Mesendoderm (in vitro differentiated cells): ENCODE data around the gene DAAM1.

Source experiments
- DNase-seq: peaks from one replicate; pipeline ENCODE4 v3.0.0; 2013
- H2AK5ac ChIP-seq: 2 replicates; pipeline ENCODE4 v1.6.1; 2013; ENCODE audit warnings: low read length, inconsistent platforms
- H2BK120ac ChIP-seq: 2 replicates; pipeline ENCODE4 v1.6.1; 2013; ENCODE audit warnings: low read depth, mild to moderate bottlenecking, low read length, moderate library complexity, mixed read lengths
- H2BK15ac ChIP-seq: replicated peaks from 2 replicates; pipeline ENCODE4 v1.6.1; 2013; ENCODE audit warnings: low read depth, mild to moderate bottlenecking, moderate library complexity
- H2BK5ac ChIP-seq: 2 replicates; pipeline ENCODE4 v1.6.1; 2013; ENCODE audit warnings: low read length, inconsistent platforms
- H3K18ac ChIP-seq: 2 replicates; pipeline ENCODE4 v1.6.1; 2013; ENCODE audit warnings: mild to moderate bottlenecking, low read length, mixed read lengths
- H3K23ac ChIP-seq: one replicate; pipeline ENCODE4 v1.6.1; 2013; ENCODE audit warnings: low read length
- H3K27ac ChIP-seq: 2 replicates; pipeline ENCODE4 v1.5.1; 2013; ENCODE audit warnings: low read depth, mild to moderate bottlenecking, inconsistent platforms, low read length, moderate library complexity
- H3K27me3 ChIP-seq: 2 replicates; pipeline ENCODE4 v1.6.1; 2013; ENCODE audit warnings: low read length, control low read depth, mild to moderate bottlenecking, inconsistent platforms; ENCODE audit not compliant: insufficient read depth, poor library complexity
- H3K36me3 ChIP-seq: 2 replicates; pipeline ENCODE4 v1.6.1; 2013; ENCODE audit warnings: low read length, inconsistent platforms; ENCODE audit not compliant: control insufficient read depth, insufficient read depth
- H3K4ac ChIP-seq: one replicate; pipeline ENCODE4 v1.6.1; 2013; ENCODE audit warnings: low read depth, mild to moderate bottlenecking, low read length, moderate library complexity
- H3K4me1 ChIP-seq: 2 replicates; pipeline ENCODE4 v1.6.1; 2013; ENCODE audit warnings: low read depth, low read length, inconsistent platforms; ENCODE audit not compliant: control insufficient read depth
- H3K4me2 ChIP-seq: 2 replicates; pipeline ENCODE4 v1.6.1; 2013; ENCODE audit warnings: low read length
- H3K4me3 ChIP-seq: 2 replicates; pipeline ENCODE4 v1.5.1; 2013; ENCODE audit warnings: mild to moderate bottlenecking, low read length
- H3K56ac ChIP-seq: one replicate; pipeline ENCODE4 v1.6.1; 2013; ENCODE audit warnings: low read length
- H3K79me1 ChIP-seq: 2 replicates; pipeline ENCODE4 v1.6.1; 2013; ENCODE audit warnings: low read length, inconsistent platforms
- H3K79me2 ChIP-seq: 2 replicates; pipeline ENCODE4 v1.6.1; 2013; ENCODE audit warnings: mild to moderate bottlenecking, low read length; ENCODE audit not compliant: control insufficient read depth, insufficient read depth
- H3K9ac ChIP-seq: 2 replicates; pipeline ENCODE4 v1.6.1; 2013; ENCODE audit warnings: low read length, inconsistent platforms
- H4K5ac ChIP-seq: one replicate; pipeline ENCODE4 v1.6.1; 2013; ENCODE audit warnings: low read length
- H4K8ac ChIP-seq: one replicate; pipeline ENCODE4 v1.6.1; 2013; ENCODE audit warnings: low read depth, mild to moderate bottlenecking, control low read depth, low read length, moderate library complexity
- WGBS: extraction: QIAGEN DNeasy Blood & Tissue Kit; methylation state at CpG from one replicate; pipeline ENCODE4 v1.1.7; 2013; ENCODE audit warnings: low lambda C conversion rate, missing lambda C conversion rate; ENCODE audit not compliant: insufficient coverage; ENCODE audit errors: extremely low coverage; 5-methylcytosine and 5-hydroxymethylcytosine counted together

DAAM1 gene

GRCh38 chr14:59197695-59198262 lies 9.3 kb downstream of the DAAM1 start:
- Histone ChIP-seq H3K27ac (no peak overlapping the region), H2BK15ac (no peak overlapping the region), H3K9ac (no peak overlapping the region), H3K36me3 (no peaks in the 10 kb centered on the region), H3K4me2 (no peak overlapping the region), H2AK5ac (no peak overlapping the region), H3K79me1 (peaks cover 17% of the 10 kb centered on the region), H3K23ac (no peak overlapping the region), H3K56ac (no peak overlapping the region), H3K4me3 (no peak overlapping the region), H4K8ac (no peak overlapping the region), H3K27me3 (no peaks in the 10 kb centered on the region), H3K4me1 (peaks cover 2% of the 10 kb centered on the region), H2BK120ac (no peak overlapping the region), H3K79me2 (peaks cover 7% of the 10 kb centered on the region), H2BK5ac (no peak overlapping the region), H3K4ac (no peak overlapping the region), H4K5ac (no peak overlapping the region), H3K18ac (no peak overlapping the region)
- DNase-seq: peak; percentile 44
- no CpG with 5 or more reads among the region's 5 CpGs for WGBS

GRCh38 chr14:59199205-59199604 lies 10.7 kb downstream of the DAAM1 start:
- no peak overlapping the region for H3K4me2 ChIP-seq
- no peak overlapping the region for H3K4ac ChIP-seq
- peaks cover 14% of the 10 kb centered on the region for H3K79me1 ChIP-seq
- no peak overlapping the region for H3K56ac ChIP-seq
- no peaks in the 10 kb centered on the region for H3K79me2 ChIP-seq
- no peak overlapping the region for H2AK5ac ChIP-seq
- no peak overlapping the region for H2BK120ac ChIP-seq
- peaks cover 2% of the 10 kb centered on the region for H3K4me1 ChIP-seq
- H3K27ac ChIP-seq: no peak overlapping the region
- no peaks in the 10 kb centered on the region for H3K27me3 ChIP-seq
- DNase-seq: no peak
- H3K36me3 ChIP-seq: no peaks in the 10 kb centered on the region
- no peak overlapping the region for H4K5ac ChIP-seq
- no peak overlapping the region for H3K23ac ChIP-seq
- H2BK15ac ChIP-seq: no peak overlapping the region
- no peak overlapping the region for H4K8ac ChIP-seq
- no peak overlapping the region for H3K18ac ChIP-seq
- H3K9ac ChIP-seq: no peak overlapping the region
- no peak overlapping the region for H3K4me3 ChIP-seq
- WGBS: no CpG with 5 or more reads among the region's 5 CpGs
- H2BK5ac ChIP-seq: no peak overlapping the region

GRCh38 chr14:59199614-59200013 lies 11.1 kb downstream of the DAAM1 start:
- H4K8ac ChIP-seq: no peak overlapping the region
- H4K5ac ChIP-seq: no peak overlapping the region
- no CpG with 5 or more reads among the region's 1 CpG for WGBS
- H3K4me1 ChIP-seq: peaks cover 2% of the 10 kb centered on the region
- H2BK15ac ChIP-seq: no peak overlapping the region
- H3K27me3 ChIP-seq: no peaks in the 10 kb centered on the region
- no peak overlapping the region for H3K56ac ChIP-seq
- H2AK5ac ChIP-seq: no peak overlapping the region
- no peak overlapping the region for H2BK120ac ChIP-seq
- no peak overlapping the region for H3K4me3 ChIP-seq
- no peaks in the 10 kb centered on the region for H3K36me3 ChIP-seq
- H3K79me2 ChIP-seq: no peaks in the 10 kb centered on the region
- no peak overlapping the region for H3K4ac ChIP-seq
- H3K9ac ChIP-seq: no peak overlapping the region
- H3K4me2 ChIP-seq: no peak overlapping the region
- H3K23ac ChIP-seq: no peak overlapping the region
- H3K79me1 ChIP-seq: peaks cover 16% of the 10 kb centered on the region
- H2BK5ac ChIP-seq: no peak overlapping the region
- no peak overlapping the region for H3K18ac ChIP-seq
- H3K27ac ChIP-seq: no peak overlapping the region
- DNase-seq: no peak

- no peaks in the 10 kb centered on the region for H3K36me3 ChIP-seq
- no peak overlapping the region for H3K18ac ChIP-seq
- H4K8ac ChIP-seq: no peak overlapping the region
- no peak overlapping the region for H3K4me2 ChIP-seq
- no peaks in the 10 kb centered on the region for H3K27me3 ChIP-seq
- H3K4me1 ChIP-seq: peaks cover 2% of the 10 kb centered on the region
- no peak overlapping the region for H3K4me3 ChIP-seq
- H3K4ac ChIP-seq: no peak overlapping the region
- H3K23ac ChIP-seq: no peak overlapping the region
- H3K79me2 ChIP-seq: no peaks in the 10 kb centered on the region
- no peak for DNase-seq
- H3K9ac ChIP-seq: no peak overlapping the region
- no peak overlapping the region for H2BK15ac ChIP-seq
- no peak overlapping the region for H3K56ac ChIP-seq
- no peak overlapping the region for H2BK120ac ChIP-seq
- no peak overlapping the region for H4K5ac ChIP-seq
- no peak overlapping the region for H3K27ac ChIP-seq
- H3K79me1 ChIP-seq: peaks cover 16% of the 10 kb centered on the region
- H2AK5ac ChIP-seq: no peak overlapping the region
- no peak overlapping the region for H2BK5ac ChIP-seq
These were observed 11.7 kb downstream of the DAAM1 start for GRCh38 chr14:59200195-59200594.

- Histone ChIP-seq H3K9ac (no peak overlapping the region), H3K79me2 (no peaks in the 10 kb centered on the region), H2BK120ac (no peak overlapping the region), H4K5ac (no peak overlapping the region), H2AK5ac (no peak overlapping the region), H3K23ac (no peak overlapping the region), H2BK5ac (no peak overlapping the region), H3K4me1 (peaks cover 2% of the 10 kb centered on the region), H3K4me2 (no peak overlapping the region), H3K56ac (no peak overlapping the region), H3K79me1 (peaks cover 12% of the 10 kb centered on the region), H4K8ac (no peak overlapping the region), H3K4ac (no peak overlapping the region), H3K27me3 (no peaks in the 10 kb centered on the region), H3K27ac (no peak overlapping the region), H3K18ac (no peak overlapping the region), H3K36me3 (no peaks in the 10 kb centered on the region), H2BK15ac (no peak overlapping the region), H3K4me3 (no peak overlapping the region)
- WGBS: no CpG with 5 or more reads among the region's 4 CpGs
- no peak for DNase-seq
These were observed 13.6 kb downstream of the DAAM1 start for GRCh38 chr14:59202031-59202430.

- Histone ChIP-seq H3K27ac (no peak overlapping the region), H3K79me1 (peaks cover 9% of the 10 kb centered on the region), H2AK5ac (no peak overlapping the region), H3K23ac (no peak overlapping the region), H2BK120ac (no peak overlapping the region), H3K18ac (no peak overlapping the region), H3K4me1 (peaks cover 2% of the 10 kb centered on the region), H4K8ac (no peak overlapping the region), H3K4ac (no peak overlapping the region), H2BK15ac (no peak overlapping the region), H3K79me2 (no peaks in the 10 kb centered on the region), H3K27me3 (no peaks in the 10 kb centered on the region), H2BK5ac (no peak overlapping the region), H3K56ac (no peak overlapping the region), H3K36me3 (no peaks in the 10 kb centered on the region), H3K9ac (no peak overlapping the region), H3K4me3 (no peak overlapping the region), H3K4me2 (no peak overlapping the region), H4K5ac (no peak overlapping the region)
- DNase-seq: no peak
- WGBS: no CpG with 5 or more reads among the region's 2 CpGs
These were observed 15.8 kb downstream of the DAAM1 start for GRCh38 chr14:59204305-59204704.
